K562 (cell line): Measurements from ENCODE around the gene RELA. TPM values are rescaled to one million over a fixed set of nuclear protein-coding genes. Genes with fewer than 3 reads are reported as not detected.

Experiments
- ATAC-seq: fragments of 200-7000 bp; cut with Tn5 transposase; 3 replicates; pipeline ENCODE4 v1.9.1; 2020; ENCODE audit warnings: moderate library complexity
- BruUV-seq: library from RNA; stranded (reverse); fragments of 400-500 nt; replicated peaks from 2 replicates; lab custom pipeline; 2021; lab: Mats Ljungman, UMichigan
- CTCF ChIA-PET: fragments of 300-600 bp; formaldehyde crosslinking; extraction: SDS; loops from one replicate; lab custom pipeline; 2021; ENCODE audit warnings: low intra/inter-chr PET ratio; lab: Yijun Ruan, JAX
- POLR2A ChIA-PET: fragments of 300-600, 350-650 bp; sonication (Branson Sonifier 250); formaldehyde crosslinking; extraction: SDS; loops from one replicate; lab custom pipeline; 2021; ENCODE audit warnings: antibody characterized with exemption, inconsistent platforms; lab: Yijun Ruan, JAX
- DNase-seq, 4 experiments: peaks; one replicate each; pipeline versions ENCODE4 v3.0.0 to v3.0.0-alpha.2; 2011 to 2018; ENCODE audit warnings: low spot score in 3 of 4, mixed read lengths in 3 of 4; ENCODE audit errors: extremely low read depth in 1 of 4
- FAIRE-seq: peaks from 2 replicates; lab custom pipeline; 2011; peaks lifted over from hg19 to GRCh38; lab: Jason Lieb, UNC
- H2AFZ ChIP-seq: 2 replicates; pipeline ENCODE4 v1.6.0; 2011; ENCODE audit warnings: low read depth, low read length, control low read depth, inconsistent platforms
- H3K27ac ChIP-seq: fragments of 200-600 bp; 3 replicates; pipeline ENCODE4 v1.8.0; 2011; ENCODE audit warnings: low read depth, mild to moderate bottlenecking, control low read depth, inconsistent platforms, low read length, moderate library complexity, mixed read lengths; ENCODE audit errors: extremely low read depth
- H3K27me3 ChIP-seq, 2 experiments: fragments of 300-600 bp in 1 of 2; 2 replicates in 1 of 2; 3 replicates in 1 of 2; pipeline versions ENCODE4 v1.6.0 to v1.8.0; 2011; ENCODE audit warnings: inconsistent platforms in 2 of 2, low read length in 2 of 2, mild to moderate bottlenecking in 1 of 2, mixed read lengths in 1 of 2, moderate library complexity in 1 of 2; ENCODE audit not compliant: control insufficient read depth in 2 of 2, insufficient read depth in 2 of 2
- H3K36me3 ChIP-seq: fragments of 300-600 bp; 3 replicates; pipeline ENCODE4 v1.8.0; 2011; ENCODE audit warnings: mild to moderate bottlenecking, low read length, inconsistent platforms; ENCODE audit not compliant: control insufficient read depth, insufficient read depth
- H3K4me1 ChIP-seq, 2 experiments: fragments of 200-600 bp in 1 of 2; replicated peaks in 1 of 2; 2 replicates in 1 of 2; 3 replicates in 1 of 2; pipeline versions ENCODE4 v1.5.1 to v1.8.0; 2011; ENCODE audit warnings: inconsistent platforms in 2 of 2, low read length in 2 of 2, mild to moderate bottlenecking in 1 of 2, mixed read lengths in 1 of 2, moderate library complexity in 1 of 2; ENCODE audit not compliant: control insufficient read depth in 2 of 2, insufficient read depth in 2 of 2
- H3K4me2 ChIP-seq: 2 replicates; pipeline ENCODE4 v1.6.1; 2011; ENCODE audit warnings: low read length, control low read depth, inconsistent platforms, mixed read lengths; ENCODE audit not compliant: insufficient read depth
- H3K4me3 ChIP-seq: fragments of 200-600 bp; sonication (generic), shearing (Covaris generic); 2 replicates; pipeline ENCODE4 v1.5.1; 2016; ENCODE audit warnings: control low read depth, inconsistent platforms
- H3K79me2 ChIP-seq: fragments of 200-600 bp; 3 replicates; pipeline ENCODE4 v1.8.0; 2011; ENCODE audit warnings: low read length, inconsistent platforms; ENCODE audit not compliant: control insufficient read depth, insufficient read depth
- H3K9ac ChIP-seq, 2 experiments: 2 replicates each; pipeline versions ENCODE4 v1.6.0 to v1.6.1; 2011; ENCODE audit warnings: low read depth in 2 of 2, low read length in 2 of 2, control low read depth in 1 of 2, inconsistent platforms in 1 of 2, mild to moderate bottlenecking in 1 of 2, mixed read lengths in 1 of 2; ENCODE audit not compliant: insufficient read depth in 1 of 2
- H3K9me1 ChIP-seq: one replicate; pipeline ENCODE4 v1.6.0; 2011; ENCODE audit warnings: inconsistent platforms, mild to moderate bottlenecking, low read length, moderate library complexity; ENCODE audit not compliant: control insufficient read depth, insufficient read depth
- H3K9me3 ChIP-seq: replicated peaks from 2 replicates; pipeline ENCODE4 v1.5.1; 2011; ENCODE audit warnings: low read depth, low read length, inconsistent platforms; ENCODE audit not compliant: control insufficient read depth, insufficient read depth
- H4K20me1 ChIP-seq: replicated peaks from 2 replicates; pipeline ENCODE4 v1.6.1; 2011; ENCODE audit warnings: low read length, inconsistent platforms, mixed read lengths; ENCODE audit not compliant: control insufficient read depth, insufficient read depth
- BCL6 ChIP-seq: fragments of 250-450 bp; sonication (Bioruptor Pico); IDR thresholded peaks from 2 replicates; pipeline ENCODE4 v1.4.0; 2020
- HNRNPL ChIP-seq: fragments of 200-400 bp; formaldehyde crosslinking; IDR thresholded peaks from 2 replicates; pipeline ENCODE4 v1.6.1; 2017; ENCODE audit warnings: low read depth, mild to moderate bottlenecking, low read length
- HSF4 ChIP-seq: fragments of 250-450 bp; sonication (Bioruptor Pico); IDR thresholded peaks from 2 replicates; pipeline ENCODE4 v2.1.2; 2022; ENCODE audit warnings: mild to moderate bottlenecking, moderate library complexity, borderline replicate concordance
- ILK ChIP-seq: fragments of 450-650 bp; IDR thresholded peaks from 2 replicates; pipeline ENCODE4 v1.6.1; 2016; ENCODE audit warnings: missing genetic modification characterization, low read depth, mild to moderate bottlenecking, missing compliant biosample characterization, moderate library complexity, borderline replicate concordance
- KAT2B ChIP-seq: IDR thresholded peaks from one replicate; pipeline ENCODE4 v1.6.1; 2012; ENCODE audit warnings: low read depth, mild to moderate bottlenecking, control low read depth, inconsistent platforms, low read length, moderate library complexity
- PCBP1 ChIP-seq: fragments of 200-400 bp; formaldehyde crosslinking; IDR thresholded peaks from 2 replicates; pipeline ENCODE4 v1.6.1; 2018; ENCODE audit warnings: mild to moderate bottlenecking, low read depth, low read length; ENCODE audit not compliant: poor library complexity, severe bottlenecking
- RCOR1 ChIP-seq, 2 experiments: IDR thresholded peaks; 2 replicates each; pipeline ENCODE4 v1.6.1; 2012; ENCODE audit warnings: low read depth in 2 of 2, low read length in 2 of 2, borderline replicate concordance in 1 of 2, improper control_type of control experiment in 1 of 2
- SPI1 ChIP-seq: IDR thresholded peaks from 2 replicates; pipeline ENCODE4 v1.6.1; 2011; ENCODE audit warnings: low read depth, low read length, control low read depth, borderline replicate concordance
- ZNF766 ChIP-seq: fragments of 200-800 bp; sonication (Bioruptor generic); conservative IDR thresholded peaks from 2 replicates; pipeline ENCODE4 v1.6.1; 2016; ENCODE audit warnings: missing genetic modification characterization, missing compliant biosample characterization
- WGBS: fragments of 100-300 bp; shearing (Covaris generic); methylation state at CpG from one replicate; pipeline ENCODE4 v1.1.6; 2016; ENCODE audit warnings: low coverage, mixed read lengths; ENCODE audit not compliant: insufficient coverage; ENCODE audit errors: missing lambda C conversion rate; 5-methylcytosine and 5-hydroxymethylcytosine counted together
- in situ Hi-C: fragments of 300-500 bp; cut with MboI; formaldehyde crosslinking; loops from 4 replicates; pipeline ENCODE4 v1.15.0; 2018; ENCODE audit warnings: inconsistent platforms, mixed read lengths
- intact Hi-C: fragments of 100-400 bp; cut with micrococcal nuclease; formaldehyde crosslinking; loops from 2 replicates; pipeline ENCODE4 v1.14.2; 2022
- polyA plus RNA-seq, 8 experiments: library from polyadenylated mRNA; depleted of rRNA in 4 of 8; stranded (reverse) in 5 of 8; unstranded in 3 of 8; fragments of >200 nt; fragmentation: Nextera tagmentation in 2 of 8; fragmentation: Illumina TruSeq in 1 of 8; extraction: Ambion mirVana in 2 of 8; extraction: Trizol in 1 of 8; gene quantifications; 2 replicates each; pipeline versions ENCODE4 v1.2.1 to v1.2.3, GENCODE V29; 2011 to 2014; ENCODE audit warnings: inconsistent platforms in 1 of 8, missing spikeins in 1 of 8
- total RNA-seq, 7 experiments: library from RNA; depleted of rRNA in 6 of 7; stranded (reverse); fragments of >200 nt in 6 of 7; fragmentation: Illumina TruSeq in 2 of 7; extraction: Trizol in 2 of 7; gene quantifications; 2 replicates each; pipeline versions ENCODE4 v1.2.1 to v1.2.3, GENCODE V29; 2011 to 2021; ENCODE audit warnings: low replicate concordance in 1 of 7
- TF ChIP-seq, protein P1 (sequence below): sonication (generic); formaldehyde crosslinking; IDR thresholded peaks from 2 replicates; pipeline ENCODE4 v1.8.1; 2023; ENCODE audit warnings: missing genetic modification reagents, mild to moderate bottlenecking, borderline replicate concordance
- TF ChIP-seq, protein P2 (sequence below): sonication (generic); IDR thresholded peaks from 2 replicates; pipeline ENCODE4 v1.6.1; 2016

Gene RELA
- total and polyA plus RNA-seq, 9 of the 15 experiments (the other 6 are each of a cell fraction or from before 2014, with no cell fraction given), result 6.0 to 67.4 (median 20.6) TPM

DNA sequence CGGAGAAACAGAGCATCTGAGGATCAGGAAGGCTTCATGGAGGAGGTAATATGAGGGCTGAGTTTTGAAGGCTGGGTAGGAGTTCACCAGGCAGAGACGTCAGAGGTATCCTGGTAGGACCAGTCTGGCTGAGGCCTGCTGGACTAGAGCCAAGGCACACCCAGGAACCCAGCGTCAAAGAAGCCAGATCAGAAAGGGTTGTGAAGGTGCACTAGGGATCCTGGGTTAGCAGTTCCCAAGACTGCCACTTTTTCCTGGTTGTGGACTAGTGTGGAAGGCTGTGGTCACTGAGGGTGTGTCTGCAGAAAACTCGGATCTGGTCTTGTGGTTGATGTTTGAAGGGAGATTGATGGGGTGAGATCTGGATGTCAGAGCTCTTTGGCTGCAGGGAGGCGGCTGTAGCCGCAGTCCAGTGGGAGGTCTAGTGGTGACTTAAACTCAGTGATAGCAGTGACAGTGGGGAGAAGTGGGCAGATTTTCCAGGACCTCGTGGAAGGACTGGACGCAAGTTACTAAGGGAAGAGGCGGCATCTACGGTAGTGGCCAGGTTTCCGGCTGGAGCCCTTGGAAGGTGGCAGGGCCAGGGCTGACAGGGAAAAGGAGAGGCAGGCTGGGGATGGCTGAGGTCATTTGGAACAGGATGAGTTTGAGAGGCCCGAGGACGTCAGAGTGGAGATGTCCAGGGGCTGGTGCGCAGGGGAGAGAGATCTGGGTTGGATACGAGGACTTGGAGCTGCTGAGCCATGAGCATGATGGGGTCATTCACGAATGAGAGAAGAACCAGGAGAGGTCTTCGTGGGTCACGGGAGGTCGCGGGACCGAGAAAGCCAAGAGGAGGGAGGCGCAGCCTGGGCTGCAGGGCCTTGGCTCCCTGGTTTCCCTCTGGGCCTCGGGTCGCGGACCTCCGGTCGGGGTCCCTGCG, 10.9 kb downstream of the RELA start:
- 12% methylated on average over 20 of the region's 28 CpGs for WGBS
- ATAC-seq (peak; percentile 42), FAIRE-seq (peak; percentile 93), DNase-seq (peak; percentile 31 to 77 (median 50))
- H4K20me1 ChIP-seq, result 0 out of 2 replicates have a peak, but pooled peaks cover 8% of the 10 kb centered on the region
- peaks cover 29 to 59% of the 10 kb centered on the region in 2 experiments for H3K4me1 ChIP-seq
- ChIA-PET POLR2A (interaction anchor here (0.7 to 5.0 kb wide), 13 partner anchors 11 to 371 kb away, joined by 3 to 56 read pairs (median 3); partner anchors contain the start of genes EHBP1L1, NEAT1, PCNX3 and RELA), CTCF (no interaction called here)
- peaks cover 75% of the 10 kb centered on the region; the same call in 2 of the 3 replicates for H3K36me3 ChIP-seq
- no peaks in the 10 kb centered on the region for H3K9me3 ChIP-seq
- intact Hi-C loops (loop anchor here (2.0 kb wide), 1 partner anchor 13 kb away; the partner anchor contains the start of gene SIPA1), in situ Hi-C loops (no loop called here)
- peak overlapping the region; percentile 47 for H2AFZ ChIP-seq
- peak overlapping the region; percentile 46 for H3K4me3 ChIP-seq
- peak overlapping the region; percentile 84 for H3K4me2 ChIP-seq
- peak overlapping the region; percentile 42 to 95; a peak in 3 of 4 replicates for H3K9ac ChIP-seq
- H3K79me2 ChIP-seq, result no peaks in the 10 kb centered on the region
- no peaks in the 10 kb centered on the region for H3K9me1 ChIP-seq
- peak overlapping the region; percentile 92 for H3K27ac ChIP-seq
- BruUV-seq, result no TSS peak
- H3K27me3 ChIP-seq, result no peaks in the 10 kb centered on the region
- TF ChIP-seq PCBP1 (no peak), ILK (tag) (no peak), HSF4 (CRISPR knock-in tag) (no peak), RCOR1 (IDR thresholded peaks at IDR 0.05; ENCODE audit: borderline replicate concordance in 1 of 2, low read depth in 2 of 2, low read length in 2 of 2) (peak in 1 of 2 experiments; percentile 38; a peak in 1 of 4 replicates), KAT2B (no peak), BCL6 (CRISPR knock-in tag) (no peak), SPI1 (no peak), HNRNPL (no peak), ZNF766 (CRISPR knock-in tag) (0 out of 2 replicates have a peak, but pooled peaks have one; percentile 24)
- TF ChIP-seq, protein P1, sequence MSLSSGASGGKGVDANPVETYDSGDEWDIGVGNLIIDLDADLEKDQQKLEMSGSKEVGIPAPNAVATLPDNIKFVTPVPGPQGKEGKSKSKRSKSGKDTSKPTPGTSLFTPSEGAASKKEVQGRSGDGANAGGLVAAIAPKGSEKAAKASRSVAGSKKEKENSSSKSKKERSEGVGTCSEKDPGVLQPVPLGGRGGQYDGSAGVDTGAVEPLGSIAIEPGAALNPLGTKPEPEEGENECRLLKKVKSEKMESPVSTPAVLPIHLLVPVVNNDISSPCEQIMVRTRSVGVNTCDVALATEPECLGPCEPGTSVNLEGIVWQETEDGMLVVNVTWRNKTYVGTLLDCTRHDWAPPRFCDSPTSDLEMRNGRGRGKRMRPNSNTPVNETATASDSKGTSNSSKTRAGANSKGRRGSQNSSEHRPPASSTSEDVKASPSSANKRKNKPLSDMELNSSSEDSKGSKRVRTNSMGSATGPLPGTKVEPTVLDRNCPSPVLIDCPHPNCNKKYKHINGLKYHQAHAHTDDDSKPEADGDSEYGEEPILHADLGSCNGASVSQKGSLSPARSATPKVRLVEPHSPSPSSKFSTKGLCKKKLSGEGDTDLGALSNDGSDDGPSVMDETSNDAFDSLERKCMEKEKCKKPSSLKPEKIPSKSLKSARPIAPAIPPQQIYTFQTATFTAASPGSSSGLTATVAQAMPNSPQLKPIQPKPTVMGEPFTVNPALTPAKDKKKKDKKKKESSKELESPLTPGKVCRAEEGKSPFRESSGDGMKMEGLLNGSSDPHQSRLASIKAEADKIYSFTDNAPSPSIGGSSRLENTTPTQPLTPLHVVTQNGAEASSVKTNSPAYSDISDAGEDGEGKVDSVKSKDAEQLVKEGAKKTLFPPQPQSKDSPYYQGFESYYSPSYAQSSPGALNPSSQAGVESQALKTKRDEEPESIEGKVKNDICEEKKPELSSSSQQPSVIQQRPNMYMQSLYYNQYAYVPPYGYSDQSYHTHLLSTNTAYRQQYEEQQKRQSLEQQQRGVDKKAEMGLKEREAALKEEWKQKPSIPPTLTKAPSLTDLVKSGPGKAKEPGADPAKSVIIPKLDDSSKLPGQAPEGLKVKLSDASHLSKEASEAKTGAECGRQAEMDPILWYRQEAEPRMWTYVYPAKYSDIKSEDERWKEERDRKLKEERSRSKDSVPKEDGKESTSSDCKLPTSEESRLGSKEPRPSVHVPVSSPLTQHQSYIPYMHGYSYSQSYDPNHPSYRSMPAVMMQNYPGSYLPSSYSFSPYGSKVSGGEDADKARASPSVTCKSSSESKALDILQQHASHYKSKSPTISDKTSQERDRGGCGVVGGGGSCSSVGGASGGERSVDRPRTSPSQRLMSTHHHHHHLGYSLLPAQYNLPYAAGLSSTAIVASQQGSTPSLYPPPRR (CRISPR knock-in tag), result no peak; the same call in 1 of the 2 replicates
- TF ChIP-seq, protein P2, sequence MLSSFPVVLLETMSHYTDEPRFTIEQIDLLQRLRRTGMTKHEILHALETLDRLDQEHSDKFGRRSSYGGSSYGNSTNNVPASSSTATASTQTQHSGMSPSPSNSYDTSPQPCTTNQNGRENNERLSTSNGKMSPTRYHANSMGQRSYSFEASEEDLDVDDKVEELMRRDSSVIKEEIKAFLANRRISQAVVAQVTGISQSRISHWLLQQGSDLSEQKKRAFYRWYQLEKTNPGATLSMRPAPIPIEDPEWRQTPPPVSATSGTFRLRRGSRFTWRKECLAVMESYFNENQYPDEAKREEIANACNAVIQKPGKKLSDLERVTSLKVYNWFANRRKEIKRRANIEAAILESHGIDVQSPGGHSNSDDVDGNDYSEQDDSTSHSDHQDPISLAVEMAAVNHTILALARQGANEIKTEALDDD, result peak; percentile 61; the same call in 1 of the 2 replicates
